ENCODE results near the gene RYR2. TPM values are rescaled to one million over a fixed set of nuclear protein-coding genes. Genes with fewer than 3 reads are reported as not detected.

Gene RYR2
- total RNA-seq, 1 experiment from 2014 or later = 0.03 TPM

GRCh38 chr1:237318748-237319147 is 276.8 kb downstream of the RYR2 start:
- ChIA-PET POLR2A (no interaction called here), CTCF (no interaction called here)
- Histone ChIP-seq H3K36me3 (ENCODE audit: control insufficient read depth, insufficient read depth, low read length) (no peaks in the 10 kb centered on the region), H3K4me1 (ENCODE audit: control insufficient read depth, insufficient read depth, low read length) (no peaks in the 10 kb centered on the region), H3K27me3 (ENCODE audit: control insufficient read depth, insufficient read depth, low read length) (no peaks in the 10 kb centered on the region), H3K4me3 (ENCODE audit: low read depth in 2 of 2, low read length in 2 of 2) (no peak overlapping the region), H3K27ac (ENCODE audit: low read length) (no peak overlapping the region), H3K9me3 (ENCODE audit: control insufficient read depth, insufficient read depth, low read depth, low read length) (no peaks in the 10 kb centered on the region)
- in situ Hi-C loops (cut with HindIII; ENCODE audit: low pct_unique_long_range_greater_than_20kb, low sequenced_read_pairs) = no loop called here
- DNase-seq (ENCODE audit: low read depth, low spot score) = no peak
- intact Hi-C loops (cut with micrococcal nuclease; ENCODE audit: unreplicated experiment) = no loop called here
- ATAC-seq = no peak
- no TSS peak for BruUV-seq (replicated peaks)
- TF ChIP-seq CTCF (IDR thresholded peaks at IDR 0.05) (no peak), POLR2AphosphoS5 (IDR thresholded peaks at IDR 0.05; ENCODE audit: low read depth, low read length) (no peak), SIN3A (IDR thresholded peaks at IDR 0.05; ENCODE audit: borderline replicate concordance, insufficient read depth, low read depth, low read length) (no peak), TCF7L2 (IDR thresholded peaks at IDR 0.05; ENCODE audit: low read depth, low read length) (no peak), REST (IDR thresholded peaks at IDR 0.05; ENCODE audit: insufficient read depth in 1 of 2, low read depth in 2 of 2, low read length in 1 of 2) (no peak)

- no peaks in the 10 kb centered on the region for H3K4me1 ChIP-seq (ENCODE audit: control insufficient read depth, insufficient read depth, low read length)
- no peaks in the 10 kb centered on the region for H3K9me3 ChIP-seq (ENCODE audit: control insufficient read depth, insufficient read depth, low read depth, low read length)
- no peaks in the 10 kb centered on the region for H3K27me3 ChIP-seq (ENCODE audit: control insufficient read depth, insufficient read depth, low read length)
- DNase-seq (ENCODE audit: low read depth, low spot score) (no peak), ATAC-seq (no peak)
- no TSS peak for BruUV-seq (replicated peaks)
- ChIA-PET POLR2A (no interaction called here), CTCF (no interaction called here)
- H3K27ac ChIP-seq (ENCODE audit: low read length) = no peak overlapping the region
- no peaks in the 10 kb centered on the region for H3K36me3 ChIP-seq (ENCODE audit: control insufficient read depth, insufficient read depth, low read length)
- in situ Hi-C loops (cut with HindIII; ENCODE audit: low pct_unique_long_range_greater_than_20kb, low sequenced_read_pairs) = no loop called here
- no peak overlapping the region for H3K4me3 ChIP-seq (ENCODE audit: low read depth in 2 of 2, low read length in 2 of 2)
- TF ChIP-seq REST (IDR thresholded peaks at IDR 0.05; ENCODE audit: insufficient read depth in 1 of 2, low read depth in 2 of 2, low read length in 1 of 2) (no peak), SIN3A (IDR thresholded peaks at IDR 0.05; ENCODE audit: borderline replicate concordance, insufficient read depth, low read depth, low read length) (no peak), TCF7L2 (IDR thresholded peaks at IDR 0.05; ENCODE audit: low read depth, low read length) (no peak), POLR2AphosphoS5 (IDR thresholded peaks at IDR 0.05; ENCODE audit: low read depth, low read length) (no peak), CTCF (IDR thresholded peaks at IDR 0.05) (no peak)
- intact Hi-C loops (cut with micrococcal nuclease; ENCODE audit: unreplicated experiment) = no loop called here
Observed at GRCh38 chr1:237320890-237321289, 278.9 kb downstream of the RYR2 start.

Data from Panc1 (cell line).